Measurements from ENCODE around the gene ACOT12.
"Not testable (repeated sequence)": the region's sequence is repeated elsewhere in the genome, so short reads cannot be mapped to it uniquely, and the experiment has no call there.

The ACOT12 gene

GRCh38 chr5:81300921-81301270 lies 93.0 kb downstream of the ACOT12 start:
- H3K27me3 ChIP-seq (ENCODE audit: insufficient read depth, low read length), result no peaks in the 10 kb centered on the region
- H3K36me3 ChIP-seq (ENCODE audit: insufficient read depth, low read length), result peaks cover 8% of the 10 kb centered on the region; the same call in 1 of the 2 replicates
- peaks cover 26% of the 10 kb centered on the region for H3K4me1 ChIP-seq (ENCODE audit: control insufficient read depth, insufficient read depth, low read length, unreplicated experiment)
- peak overlapping the region; percentile 77 for H3K27ac ChIP-seq (ENCODE audit: low read depth, low read length)
- peaks cover 57% of the 10 kb centered on the region for H3K79me2 ChIP-seq (ENCODE audit: control insufficient read depth, insufficient read depth, low read length, unreplicated experiment)
- peak overlapping the region; percentile 94 for H2AFZ ChIP-seq (ENCODE audit: low read length, unreplicated experiment)
- peak overlapping the region; percentile 88 for H3K4me3 ChIP-seq (ENCODE audit: low read depth, low read length)

GRCh38 chr5:81297531-81297930 lies 96.4 kb downstream of the ACOT12 start:
- Histone ChIP-seq H2AFZ (ENCODE audit: low read length, unreplicated experiment) (no peak overlapping the region), H3K27me3 (ENCODE audit: insufficient read depth, low read length) (no peaks in the 10 kb centered on the region), H3K4me1 (ENCODE audit: control insufficient read depth, insufficient read depth, low read length, unreplicated experiment) (peaks cover 16% of the 10 kb centered on the region), H3K36me3 (ENCODE audit: insufficient read depth, low read length) (peaks cover 7% of the 10 kb centered on the region), H3K4me3 (ENCODE audit: low read depth, low read length) (no peak overlapping the region), H3K79me2 (ENCODE audit: control insufficient read depth, insufficient read depth, low read length, unreplicated experiment) (peaks cover 36% of the 10 kb centered on the region), H3K27ac (ENCODE audit: low read depth, low read length) (no peak overlapping the region)

- H3K36me3 ChIP-seq (ENCODE audit: insufficient read depth, low read length), result peaks cover 15% of the 10 kb centered on the region
- H3K79me2 ChIP-seq (ENCODE audit: control insufficient read depth, insufficient read depth, low read length, unreplicated experiment), result peaks cover 39% of the 10 kb centered on the region
Measured at GRCh38 chr5:81294021-81294420, 99.9 kb downstream of the ACOT12 start.

DNA sequence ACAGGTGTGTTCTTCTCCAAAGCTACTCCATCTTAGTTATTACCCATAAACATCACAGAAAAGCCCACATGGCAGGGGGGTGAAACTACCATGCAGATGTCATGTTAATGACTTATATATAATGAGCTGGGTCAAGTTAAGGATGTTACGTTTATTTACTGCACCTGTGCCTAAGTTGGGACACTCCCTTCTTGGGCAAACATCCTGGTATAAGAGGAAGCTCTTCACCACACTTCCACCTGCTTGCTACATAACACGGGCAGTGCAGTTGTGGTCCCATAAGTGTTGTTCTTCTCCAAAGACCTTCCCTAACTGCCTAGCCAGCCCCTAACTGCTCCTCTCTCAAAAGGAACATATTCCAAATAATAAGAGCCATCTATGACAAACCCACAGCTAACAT lies 101.8 kb downstream of the ACOT12 start:
- Histone ChIP-seq H3K4me1 (ENCODE audit: control insufficient read depth, insufficient read depth, low read length, unreplicated experiment) (no peaks in the 10 kb centered on the region), H3K79me2 (ENCODE audit: control insufficient read depth, insufficient read depth, low read length, unreplicated experiment) (peaks cover 43% of the 10 kb centered on the region), H3K27me3 (ENCODE audit: insufficient read depth, low read length) (no peaks in the 10 kb centered on the region), H3K27ac (ENCODE audit: low read depth, low read length) (no peak overlapping the region), H3K36me3 (ENCODE audit: insufficient read depth, low read length) (peaks cover 15% of the 10 kb centered on the region), H2AFZ (ENCODE audit: low read length, unreplicated experiment) (no peak overlapping the region), H3K4me3 (ENCODE audit: low read depth, low read length) (no peak overlapping the region)

More at GRCh38 chr5:81294021-81294420, 99.9 kb downstream of the ACOT12 start:
- H2AFZ ChIP-seq (ENCODE audit: low read length, unreplicated experiment); H3K27me3 ChIP-seq (ENCODE audit: insufficient read depth, low read length); H3K4me3 ChIP-seq (ENCODE audit: low read depth, low read length); H3K4me1 ChIP-seq (ENCODE audit: control insufficient read depth, insufficient read depth, low read length, unreplicated experiment); H3K27ac ChIP-seq (ENCODE audit: low read depth, low read length): not testable (repeated sequence)

DNA sequence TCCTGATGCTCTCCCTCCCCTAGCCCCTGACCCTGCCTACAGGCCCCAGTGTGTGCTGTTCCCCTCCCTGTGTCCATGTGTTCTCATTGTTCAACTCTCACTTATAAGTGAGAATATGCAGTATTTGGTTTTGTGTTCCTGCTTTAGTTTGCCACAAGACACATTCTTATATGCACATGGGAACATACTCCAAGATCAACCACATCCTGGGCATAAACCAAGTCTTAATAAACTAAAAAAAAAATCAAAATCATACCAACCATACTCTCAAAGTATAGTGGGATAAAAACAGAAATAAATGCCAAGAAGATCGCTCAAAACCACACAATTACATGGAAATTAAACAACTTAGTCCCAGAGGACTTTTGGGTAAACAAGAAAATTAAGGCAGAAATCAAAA lies 103.8 kb downstream of the ACOT12 start:
- Histone ChIP-seq H2AFZ (ENCODE audit: low read length, unreplicated experiment) (no peak overlapping the region), H3K27me3 (ENCODE audit: insufficient read depth, low read length) (no peaks in the 10 kb centered on the region), H3K4me3 (ENCODE audit: low read depth, low read length) (no peak overlapping the region), H3K4me1 (ENCODE audit: control insufficient read depth, insufficient read depth, low read length, unreplicated experiment) (no peaks in the 10 kb centered on the region), H3K36me3 (ENCODE audit: insufficient read depth, low read length) (peaks cover 15% of the 10 kb centered on the region), H3K79me2 (ENCODE audit: control insufficient read depth, insufficient read depth, low read length, unreplicated experiment) (peaks cover 43% of the 10 kb centered on the region), H3K27ac (ENCODE audit: low read depth, low read length) (no peak overlapping the region)

GRCh38 chr5:81288021-81288433 lies 105.9 kb downstream of the ACOT12 start:
- H3K36me3 ChIP-seq (ENCODE audit: insufficient read depth, low read length), result peaks cover 8% of the 10 kb centered on the region; the same call in 1 of the 2 replicates
- no peak overlapping the region for H3K27ac ChIP-seq (ENCODE audit: low read depth, low read length)
- H3K27me3 ChIP-seq (ENCODE audit: insufficient read depth, low read length), result no peaks in the 10 kb centered on the region
- no peak overlapping the region for H2AFZ ChIP-seq (ENCODE audit: low read length, unreplicated experiment)
- H3K4me1 ChIP-seq (ENCODE audit: control insufficient read depth, insufficient read depth, low read length, unreplicated experiment), result no peaks in the 10 kb centered on the region
- H3K79me2 ChIP-seq (ENCODE audit: control insufficient read depth, insufficient read depth, low read length, unreplicated experiment), result peaks cover 36% of the 10 kb centered on the region
- no peak overlapping the region for H3K4me3 ChIP-seq (ENCODE audit: low read depth, low read length)

GRCh38 chr5:81286059-81286617 lies 107.8 kb downstream of the ACOT12 start:
- Histone ChIP-seq H3K27me3 (ENCODE audit: insufficient read depth, low read length) (no peaks in the 10 kb centered on the region), H3K36me3 (ENCODE audit: insufficient read depth, low read length) (no peaks in the 10 kb centered on the region), H3K79me2 (ENCODE audit: control insufficient read depth, insufficient read depth, low read length, unreplicated experiment) (peaks cover 27% of the 10 kb centered on the region), H3K27ac (ENCODE audit: low read depth, low read length) (no peak overlapping the region), H2AFZ (ENCODE audit: low read length, unreplicated experiment) (no peak overlapping the region), H3K4me1 (ENCODE audit: control insufficient read depth, insufficient read depth, low read length, unreplicated experiment) (no peaks in the 10 kb centered on the region), H3K4me3 (ENCODE audit: low read depth, low read length) (no peak overlapping the region)

DNA sequence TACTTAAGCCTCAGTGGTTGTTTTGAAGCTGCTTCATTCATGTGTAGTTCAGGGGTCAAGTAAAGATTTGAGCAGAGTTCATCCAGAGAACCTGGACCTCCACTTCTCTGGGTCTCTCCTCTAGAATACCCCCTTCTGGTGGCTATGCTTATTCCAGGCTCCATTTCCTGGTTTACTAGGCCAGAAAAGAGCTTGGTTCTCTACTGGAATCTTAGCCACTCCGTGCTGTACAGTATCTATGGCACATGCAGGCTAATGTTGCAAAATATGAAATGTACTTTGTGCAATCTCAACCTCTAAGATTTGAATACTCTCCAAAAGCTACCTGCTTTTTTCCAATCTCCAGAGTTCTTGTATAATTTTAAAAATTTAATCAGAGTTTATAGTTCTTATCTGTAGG lies 110.0 kb downstream of the ACOT12 start:
- H3K4me3 ChIP-seq (ENCODE audit: low read depth, low read length), result no peak overlapping the region

More for the DNA sequence above, 110.0 kb downstream of the ACOT12 start:
- H3K4me1 ChIP-seq (ENCODE audit: control insufficient read depth, insufficient read depth, low read length, unreplicated experiment), result no peaks in the 10 kb centered on the region
- H3K27ac ChIP-seq (ENCODE audit: low read depth, low read length), result no peak overlapping the region
- H3K27me3 ChIP-seq (ENCODE audit: insufficient read depth, low read length), result no peaks in the 10 kb centered on the region
- H2AFZ ChIP-seq (ENCODE audit: low read length, unreplicated experiment), result no peak overlapping the region
- no peaks in the 10 kb centered on the region for H3K36me3 ChIP-seq (ENCODE audit: insufficient read depth, low read length)
- peaks cover 11% of the 10 kb centered on the region for H3K79me2 ChIP-seq (ENCODE audit: control insufficient read depth, insufficient read depth, low read length, unreplicated experiment)
